LNCAP (cell line): ENCODE results near the gene EIF4E.

Experiments
- CTCF ChIP-seq: fragments of 450-650 bp; IDR thresholded peaks from 2 replicates; pipeline ENCODE4 v1.5.1; 2017; ENCODE audit warnings: mild to moderate bottlenecking

EIF4E gene

GRCh38 chr4:98908182-98908581, 20.8 kb downstream of the EIF4E start:
- no peak for TF ChIP-seq CTCF

- TF ChIP-seq CTCF = no peak
Observed at GRCh38 chr4:98905839-98906238, 23.1 kb downstream of the EIF4E start.

- TF ChIP-seq CTCF = no peak
Observed at GRCh38 chr4:98905297-98905696, 23.6 kb downstream of the EIF4E start.

GRCh38 chr4:98903963-98904362, 25.0 kb downstream of the EIF4E start:
- no peak for TF ChIP-seq CTCF

- TF ChIP-seq CTCF = no peak
Observed at GRCh38 chr4:98903561-98903960, 25.4 kb downstream of the EIF4E start.

- no peak for TF ChIP-seq CTCF
Observed at GRCh38 chr4:98899277-98899676, 29.7 kb downstream of the EIF4E start.

GRCh38 chr4:98891478-98892337, 37.2 kb downstream of the EIF4E start:
- no peak for TF ChIP-seq CTCF
